ENCODE measurements around the gene VTN.

VTN gene

GRCh38 chr17:28331891-28332420 is 38.2 kb downstream of the VTN start:
- no peak overlapping the region for H3K9ac ChIP-seq (ENCODE audit: low read length)
- no peaks in the 10 kb centered on the region for H3K27me3 ChIP-seq (ENCODE audit: low read length)
- H4K20me1 ChIP-seq (ENCODE audit: low read depth, low read length) = no peaks in the 10 kb centered on the region
- peaks cover 4% of the 10 kb centered on the region; the same call in 1 of the 2 replicates for H3K79me2 ChIP-seq (ENCODE audit: insufficient read depth, low read length)
- peaks cover 8% of the 10 kb centered on the region for H3K36me3 ChIP-seq (ENCODE audit: low read length)
- no peak overlapping the region for H3K4me3 ChIP-seq (ENCODE audit: insufficient read depth, low read length, poor library complexity, severe bottlenecking)
- H3K27ac ChIP-seq (ENCODE audit: low read depth, low read length) = no peak overlapping the region
- no peaks in the 10 kb centered on the region for H3K9me3 ChIP-seq (ENCODE audit: insufficient read depth, low read length)
- no peaks in the 10 kb centered on the region for H3K9me2 ChIP-seq (replicated peaks; ENCODE audit: insufficient read depth, low read length)
- no peak overlapping the region for H2AFZ ChIP-seq (ENCODE audit: low read depth, low read length, severe bottlenecking)
- no peak for TF ChIP-seq EZH2phosphoT487 (conservative IDR thresholded peaks at IDR 0.05; ENCODE audit: low read length)
- TF ChIP-seq CTCF (IDR thresholded peaks at IDR 0.05; ENCODE audit: insufficient read depth, low read length, poor library complexity, severe bottlenecking) = no peak
- H3K4me2 ChIP-seq (ENCODE audit: low read depth, low read length, poor library complexity, severe bottlenecking) = no peak overlapping the region
- no peaks in the 10 kb centered on the region for H3F3A ChIP-seq (ENCODE audit: insufficient read depth)

GRCh38 chr17:28330671-28331070 is 39.4 kb downstream of the VTN start:
- 0 out of 2 replicates have a peak, but pooled peaks cover 3% of the 10 kb centered on the region for H4K20me1 ChIP-seq (ENCODE audit: low read depth, low read length)
- H3K4me2 ChIP-seq (ENCODE audit: low read depth, low read length, poor library complexity, severe bottlenecking) = no peak overlapping the region
- no peak for TF ChIP-seq CTCF (IDR thresholded peaks at IDR 0.05; ENCODE audit: insufficient read depth, low read length, poor library complexity, severe bottlenecking)
- TF ChIP-seq EZH2phosphoT487 (conservative IDR thresholded peaks at IDR 0.05; ENCODE audit: low read length) = no peak
- H2AFZ ChIP-seq (ENCODE audit: low read depth, low read length, severe bottlenecking) = no peak overlapping the region
- H3K27me3 ChIP-seq (ENCODE audit: low read length) = no peaks in the 10 kb centered on the region
- H3K9ac ChIP-seq (ENCODE audit: low read length) = no peak overlapping the region
- H3F3A ChIP-seq (ENCODE audit: insufficient read depth) = no peaks in the 10 kb centered on the region
- H3K27ac ChIP-seq (ENCODE audit: low read depth, low read length) = no peak overlapping the region
- peaks cover 3% of the 10 kb centered on the region; the same call in 1 of the 2 replicates for H3K79me2 ChIP-seq (ENCODE audit: insufficient read depth, low read length)
- H3K36me3 ChIP-seq (ENCODE audit: low read length) = peaks cover 12% of the 10 kb centered on the region
- no peak overlapping the region for H3K4me3 ChIP-seq (ENCODE audit: insufficient read depth, low read length, poor library complexity, severe bottlenecking)
- H3K9me3 ChIP-seq (ENCODE audit: insufficient read depth, low read length) = no peaks in the 10 kb centered on the region
- H3K9me2 ChIP-seq (replicated peaks; ENCODE audit: insufficient read depth, low read length) = no peaks in the 10 kb centered on the region

GRCh38 chr17:28328325-28328724 is 41.8 kb downstream of the VTN start:
- Histone ChIP-seq H3K9me3 (ENCODE audit: insufficient read depth, low read length) (no peaks in the 10 kb centered on the region), H3K27me3 (ENCODE audit: low read length) (no peaks in the 10 kb centered on the region), H3F3A (ENCODE audit: insufficient read depth) (no peaks in the 10 kb centered on the region), H3K9ac (ENCODE audit: low read length) (no peak overlapping the region), H3K79me2 (ENCODE audit: insufficient read depth, low read length) (peaks cover 26% of the 10 kb centered on the region), H3K9me2 (replicated peaks; ENCODE audit: insufficient read depth, low read length) (no peaks in the 10 kb centered on the region), H3K4me3 (ENCODE audit: insufficient read depth, low read length, poor library complexity, severe bottlenecking) (no peak overlapping the region), H2AFZ (ENCODE audit: low read depth, low read length, severe bottlenecking) (no peak overlapping the region), H3K36me3 (ENCODE audit: low read length) (peaks cover 12% of the 10 kb centered on the region), H4K20me1 (ENCODE audit: low read depth, low read length) (0 out of 2 replicates have a peak, but pooled peaks cover 7% of the 10 kb centered on the region), H3K27ac (ENCODE audit: low read depth, low read length) (no peak overlapping the region), H3K4me2 (ENCODE audit: low read depth, low read length, poor library complexity, severe bottlenecking) (no peak overlapping the region)
- TF ChIP-seq EZH2phosphoT487 (conservative IDR thresholded peaks at IDR 0.05; ENCODE audit: low read length) (no peak), CTCF (IDR thresholded peaks at IDR 0.05; ENCODE audit: insufficient read depth, low read length, poor library complexity, severe bottlenecking) (no peak)
